ENCODE measurements around the gene PIK3CA. TPM values are rescaled to one million over a fixed set of nuclear protein-coding genes. Genes with fewer than 3 reads are reported as not detected.
"Not testable (repeated sequence)": the region's sequence is repeated elsewhere in the genome, so short reads cannot be mapped to it uniquely, and the experiment has no call there.

The PIK3CA gene
- total RNA-seq, 4 donors from 2014 or later: 19.0 to 39.8 (median 22.4) TPM

DNA sequence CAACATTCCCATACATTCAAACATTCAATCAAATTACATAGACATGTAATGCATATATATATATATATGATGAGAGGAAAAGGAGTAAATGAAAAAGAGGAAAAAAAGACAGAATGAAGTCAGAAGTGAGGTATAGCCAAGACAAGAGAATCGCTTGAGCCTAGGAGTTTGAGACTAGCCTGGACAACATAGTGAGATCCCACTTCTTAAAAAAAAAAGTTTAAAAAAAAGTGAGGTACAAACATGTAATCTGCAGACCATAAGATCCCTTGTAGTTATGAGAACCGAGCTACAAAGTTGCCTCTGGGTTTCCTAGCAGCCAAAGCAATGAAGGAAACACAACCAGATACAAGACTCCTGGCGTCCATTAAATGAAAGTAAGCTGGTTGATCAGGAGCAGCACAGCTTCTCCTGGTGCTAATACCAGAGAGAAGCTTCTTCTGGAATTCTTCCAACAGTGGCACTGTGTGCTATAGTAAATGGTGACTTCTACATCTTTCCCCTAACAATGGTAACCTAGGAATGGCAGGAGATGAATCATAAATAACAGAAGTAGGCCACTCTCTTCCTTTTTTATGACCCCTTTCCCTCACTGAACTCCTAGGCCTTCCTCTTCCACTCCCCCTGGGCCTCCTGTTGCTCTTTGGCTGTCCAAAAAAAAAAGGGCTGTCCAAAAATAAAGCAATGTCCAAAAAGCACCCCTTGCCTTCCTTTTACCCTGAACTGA, 99.3 kb downstream of the PIK3CA start:
- intact Hi-C loops (cut with DNase I): no loop called here
- Histone ChIP-seq H3K27me3 (no peaks in the 10 kb centered on the region), H3K4me1 (no peaks in the 10 kb centered on the region), H3K4me3 (replicated peaks in 1 of 3) (no peak overlapping the region), H3K27ac (no peak overlapping the region), H3K36me3 (no peaks in the 10 kb centered on the region), H3K9me3 (no peaks in the 10 kb centered on the region)
- WGBS, 2 donors: 96 to 99% methylated on average over 3 of the region's 3 CpGs
- no peak for DNase-seq
- no peak for TF ChIP-seq POLR2A (IDR thresholded peaks at IDR 0.05)

DNA sequence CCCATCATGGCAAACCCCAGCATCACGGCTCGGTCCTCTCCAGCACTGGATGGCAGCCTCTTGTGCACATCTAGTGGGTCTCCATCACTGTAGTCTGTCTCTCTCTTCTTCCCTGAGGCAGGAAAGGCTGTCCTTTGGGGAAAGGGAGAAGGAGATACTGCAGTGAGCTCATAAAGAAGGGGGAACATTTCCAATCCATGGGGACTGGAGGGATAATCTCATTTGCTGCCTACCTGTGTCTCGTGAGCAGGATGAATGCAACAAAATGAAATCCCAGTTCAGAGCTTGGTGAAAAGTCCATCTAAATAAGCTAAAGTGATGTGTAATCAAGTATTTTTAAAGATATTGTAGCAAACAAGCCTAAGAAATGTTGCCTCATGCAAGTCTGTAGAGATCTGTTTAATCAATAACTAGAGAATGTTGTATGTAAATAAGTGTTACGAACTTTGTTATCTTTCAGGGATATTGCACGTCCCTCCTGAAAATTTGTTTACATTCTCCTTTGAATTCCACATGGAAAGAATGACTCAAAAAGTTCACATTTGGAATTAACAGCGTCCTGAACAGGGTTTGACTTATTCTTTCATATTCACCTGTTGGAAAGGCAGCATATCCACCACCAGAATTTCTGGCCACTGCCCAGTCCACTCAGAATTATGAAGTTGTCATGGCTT, 102.8 kb downstream of the PIK3CA start, which contains the start of gene KCNMB3:
Gene KCNMB3, minus strand, starts transcription at position 312 of the 674 bp plus-strand sequence. Its CDS starts 124 bp downstream, at position 188.
- TF ChIP-seq, protein P1, sequence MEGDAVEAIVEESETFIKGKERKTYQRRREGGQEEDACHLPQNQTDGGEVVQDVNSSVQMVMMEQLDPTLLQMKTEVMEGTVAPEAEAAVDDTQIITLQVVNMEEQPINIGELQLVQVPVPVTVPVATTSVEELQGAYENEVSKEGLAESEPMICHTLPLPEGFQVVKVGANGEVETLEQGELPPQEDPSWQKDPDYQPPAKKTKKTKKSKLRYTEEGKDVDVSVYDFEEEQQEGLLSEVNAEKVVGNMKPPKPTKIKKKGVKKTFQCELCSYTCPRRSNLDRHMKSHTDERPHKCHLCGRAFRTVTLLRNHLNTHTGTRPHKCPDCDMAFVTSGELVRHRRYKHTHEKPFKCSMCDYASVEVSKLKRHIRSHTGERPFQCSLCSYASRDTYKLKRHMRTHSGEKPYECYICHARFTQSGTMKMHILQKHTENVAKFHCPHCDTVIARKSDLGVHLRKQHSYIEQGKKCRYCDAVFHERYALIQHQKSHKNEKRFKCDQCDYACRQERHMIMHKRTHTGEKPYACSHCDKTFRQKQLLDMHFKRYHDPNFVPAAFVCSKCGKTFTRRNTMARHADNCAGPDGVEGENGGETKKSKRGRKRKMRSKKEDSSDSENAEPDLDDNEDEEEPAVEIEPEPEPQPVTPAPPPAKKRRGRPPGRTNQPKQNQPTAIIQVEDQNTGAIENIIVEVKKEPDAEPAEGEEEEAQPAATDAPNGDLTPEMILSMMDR (IDR thresholded peaks at IDR 0.05): no peak
- TF ChIP-seq POLR2A (IDR thresholded peaks at IDR 0.05): no peak
- no peaks in the 10 kb centered on the region for H3K27me3 ChIP-seq
- no peak within 1 kb of the TSS for H3K27ac ChIP-seq
- DNase-seq: no peak
- no peaks in the 10 kb centered on the region for H3K36me3 ChIP-seq
- no peaks in the 10 kb centered on the region for H3K9me3 ChIP-seq
- H3K4me1 ChIP-seq: no peaks in the 10 kb centered on the region
- no peak within 1 kb of the TSS for H3K4me3 ChIP-seq (replicated peaks in 1 of 3)
- 94 to 96% methylated on average over 6 of the region's 6 CpGs for WGBS, 2 donors
- intact Hi-C loops (cut with DNase I): no loop called here

GRCh38 chr3:179256813-179257212, 108.7 kb downstream of the PIK3CA start:
- Histone ChIP-seq H3K4me3 (replicated peaks in 1 of 3) (no peak overlapping the region), H3K27ac (no peak overlapping the region), H3K4me1 (peaks cover 0 to 2% of the 10 kb centered on the region in 2 donors), H3K9me3 (no peaks in the 10 kb centered on the region), H3K36me3 (no peaks in the 10 kb centered on the region), H3K27me3 (no peaks in the 10 kb centered on the region)
- WGBS, 2 donors: 94 to 97% methylated on average over 2 of the region's 2 CpGs
- TF ChIP-seq, protein P1 (IDR thresholded peaks at IDR 0.05): no peak
- no peak for TF ChIP-seq POLR2A (IDR thresholded peaks at IDR 0.05)
- intact Hi-C loops (cut with DNase I): no loop called here
- DNase-seq: no peak

DNA sequence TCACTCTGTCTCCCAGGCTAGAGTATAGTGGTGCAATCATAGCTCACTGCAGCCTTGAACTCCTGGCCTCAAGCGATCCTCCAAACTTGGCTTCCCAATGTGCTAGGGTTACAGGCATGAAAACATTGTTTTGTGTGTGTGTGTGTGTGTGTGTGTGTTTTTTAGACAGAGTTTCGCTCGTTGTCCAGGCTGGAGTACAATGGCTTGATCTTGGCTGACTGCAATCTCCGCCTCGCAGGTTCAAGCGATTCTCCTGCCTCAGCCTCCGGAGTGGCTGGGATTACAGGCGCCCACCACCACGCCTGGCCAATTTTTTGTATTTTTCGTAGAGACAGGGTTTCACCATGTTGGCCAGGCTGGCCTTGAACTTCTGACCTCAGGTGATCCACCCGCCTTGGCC, 109.6 kb downstream of the PIK3CA start:
- H3K9me3 ChIP-seq; intact Hi-C loops (cut with DNase I); H3K27me3 ChIP-seq; H3K36me3 ChIP-seq; H3K4me1 ChIP-seq; H3K27ac ChIP-seq; H3K4me3 ChIP-seq (replicated peaks in 1 of 3); DNase-seq: not testable (repeated sequence)
- WGBS, 2 donors: 95 to 96% methylated on average over 11 of the region's 11 CpGs

DNA sequence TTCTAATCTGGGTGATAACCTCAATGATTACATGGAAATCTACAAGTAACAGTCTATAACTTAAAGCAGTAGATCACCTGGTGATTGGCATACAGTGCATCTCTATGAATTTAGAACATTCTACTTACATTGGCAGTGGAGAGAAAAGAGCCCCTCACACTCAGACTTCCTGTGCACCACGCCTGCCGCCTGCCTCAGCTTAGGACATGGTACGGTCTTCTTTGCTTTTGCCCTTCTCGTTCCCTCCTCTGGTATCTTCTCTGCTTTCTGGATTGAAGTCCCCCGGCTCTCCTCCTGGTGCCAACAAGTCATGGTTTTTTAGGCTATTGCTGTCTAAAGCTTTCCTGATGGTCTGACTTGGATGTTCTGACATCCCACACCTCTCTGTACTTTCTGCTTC, 110.7 kb downstream of the PIK3CA start:
- TF ChIP-seq, protein P1 (IDR thresholded peaks at IDR 0.05): no peak
- TF ChIP-seq POLR2A (IDR thresholded peaks at IDR 0.05): no peak
- intact Hi-C loops (cut with DNase I): no loop called here
- H3K4me1 ChIP-seq: peaks cover 0 to 4% of the 10 kb centered on the region in 2 donors
- WGBS, 2 donors: 87 to 88% methylated on average over 5 of the region's 5 CpGs
- no peak overlapping the region for H3K27ac ChIP-seq
- no peaks in the 10 kb centered on the region for H3K27me3 ChIP-seq
- no peak overlapping the region for H3K4me3 ChIP-seq (replicated peaks in 1 of 3)
- no peak for DNase-seq
- no peaks in the 10 kb centered on the region for H3K9me3 ChIP-seq
- no peaks in the 10 kb centered on the region for H3K36me3 ChIP-seq

DNA sequence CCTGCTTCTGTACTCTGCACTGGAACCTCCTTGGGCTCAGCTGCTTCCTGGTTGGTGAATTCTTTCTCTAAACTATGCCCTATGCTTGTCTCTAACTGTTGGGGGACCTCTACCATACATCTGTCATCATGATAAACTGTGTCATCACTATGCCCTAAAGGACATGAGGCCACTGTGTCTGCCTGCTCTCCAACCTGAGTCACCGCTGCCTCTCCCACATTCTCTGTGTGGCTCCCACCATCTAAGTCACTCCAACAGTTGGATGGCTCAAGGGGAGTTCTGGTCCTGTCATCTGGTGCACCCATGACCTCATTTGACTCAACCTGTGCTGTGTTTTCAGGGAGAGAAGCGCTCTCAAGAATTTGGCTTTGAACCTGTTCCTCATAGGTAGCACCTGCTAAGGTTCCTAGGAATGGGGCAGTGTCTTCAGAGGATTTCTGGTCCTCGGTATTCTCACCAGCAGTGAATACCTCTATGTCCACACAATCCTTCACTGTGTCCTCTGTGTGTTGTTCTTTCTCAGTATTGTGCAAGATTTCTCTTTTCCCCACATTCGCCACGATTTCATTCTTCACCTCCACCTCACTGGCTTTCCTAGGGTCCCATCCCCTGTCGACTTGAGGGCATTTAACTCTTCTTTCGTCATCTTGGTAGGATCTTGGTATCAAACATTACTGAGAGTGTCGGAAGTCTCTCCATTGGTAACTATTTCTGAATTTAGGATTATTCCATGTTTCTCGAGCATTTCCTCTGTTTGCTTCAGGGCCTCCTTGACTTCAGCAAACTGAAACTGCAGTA, 112.0 kb downstream of the PIK3CA start:
- H3K27ac ChIP-seq; intact Hi-C loops (cut with DNase I); H3K27me3 ChIP-seq; DNase-seq; H3K4me1 ChIP-seq; H3K9me3 ChIP-seq; H3K36me3 ChIP-seq; H3K4me3 ChIP-seq (replicated peaks in 1 of 3): not testable (repeated sequence)
- 97 to 98% methylated on average over 9 of the region's 9 CpGs for WGBS, 2 donors
